HUES64 (cell line): Measurements from ENCODE around the gene STK10.
"Not testable (repeated sequence)": the region's sequence is repeated elsewhere in the genome, so short reads cannot be mapped to it uniquely, and the experiment has no call there.

Source experiments
- H3K27ac ChIP-seq: 2 replicates; pipeline ENCODE4 v1.7.0; 2013; ENCODE audit warnings: low read depth, low read length, inconsistent platforms
- H3K27me3 ChIP-seq: 2 replicates; pipeline ENCODE4 v1.6.1; 2013; ENCODE audit warnings: mild to moderate bottlenecking, low read length; ENCODE audit not compliant: insufficient read depth
- H3K36me3 ChIP-seq: 2 replicates; pipeline ENCODE4 v1.6.1; 2013; ENCODE audit warnings: mild to moderate bottlenecking, low read length; ENCODE audit not compliant: insufficient read depth
- H3K4me1 ChIP-seq: 2 replicates; pipeline ENCODE4 v1.6.1; 2013; ENCODE audit warnings: mild to moderate bottlenecking, low read length, moderate library complexity; ENCODE audit not compliant: insufficient read depth
- H3K4me3 ChIP-seq: 2 replicates; pipeline ENCODE4 v1.5.1; 2013; ENCODE audit warnings: mild to moderate bottlenecking, low read length, moderate library complexity
- H3K9ac ChIP-seq: 2 replicates; pipeline ENCODE4 v1.6.1; 2013; ENCODE audit warnings: mild to moderate bottlenecking, low read depth, low read length
- H3K9me3 ChIP-seq: 2 replicates; pipeline ENCODE4 v1.6.1; 2013; ENCODE audit warnings: low read depth, low read length; ENCODE audit not compliant: insufficient read depth
- WGBS: fragments of 150-250, 120-280 bp; methylation state at CpG from one replicate; pipeline ENCODE4 v1.1.7; 2013; ENCODE audit warnings: missing lambda C conversion rate; 5-methylcytosine and 5-hydroxymethylcytosine counted together

STK10 gene

GRCh38 chr5:172028167-172028566 is 159.9 kb downstream of the STK10 start:
- no peak overlapping the region for H3K4me3 ChIP-seq

GRCh38 chr5:172020110-172020786 is 167.8 kb downstream of the STK10 start:
- H3K9me3 ChIP-seq, H3K27me3 ChIP-seq, H3K36me3 ChIP-seq, H3K4me1 ChIP-seq, H3K27ac ChIP-seq, H3K4me3 ChIP-seq, H3K9ac ChIP-seq: not testable (repeated sequence)
- WGBS, result 93% methylated on average over 10 of the region's 10 CpGs

More at GRCh38 chr5:172028167-172028566, 159.9 kb downstream of the STK10 start:
- 89% methylated on average over 4 of the region's 4 CpGs for WGBS
- H3K9ac ChIP-seq, result no peak overlapping the region
- peaks cover 11% of the 10 kb centered on the region; the same call in 1 of the 2 replicates for H3K9me3 ChIP-seq
- no peaks in the 10 kb centered on the region for H3K36me3 ChIP-seq
- no peak overlapping the region for H3K27ac ChIP-seq
- H3K4me1 ChIP-seq, result no peaks in the 10 kb centered on the region
- no peaks in the 10 kb centered on the region for H3K27me3 ChIP-seq

- 88% methylated on average over 4 of the region's 4 CpGs for WGBS
- Histone ChIP-seq H3K4me3 (no peak overlapping the region), H3K36me3 (no peaks in the 10 kb centered on the region), H3K4me1 (0 out of 2 replicates have a peak, but pooled peaks cover under 1% of the 10 kb centered on the region), H3K27me3 (no peaks in the 10 kb centered on the region), H3K9me3 (no peaks in the 10 kb centered on the region), H3K27ac (no peak overlapping the region), H3K9ac (no peak overlapping the region)
Measured at GRCh38 chr5:172015346-172015745, 172.7 kb downstream of the STK10 start.

- H3K36me3 ChIP-seq, result no peaks in the 10 kb centered on the region
- H3K4me3 ChIP-seq, result no peak overlapping the region
- H3K4me1 ChIP-seq, result peaks cover 26% of the 10 kb centered on the region
- H3K9ac ChIP-seq, result no peak overlapping the region
- no peaks in the 10 kb centered on the region for H3K9me3 ChIP-seq
- H3K27me3 ChIP-seq, result no peaks in the 10 kb centered on the region
- WGBS, result 90% methylated on average over 1 of the region's 2 CpGs
- peak overlapping the region; percentile 52; the same call in 1 of the 2 replicates for H3K27ac ChIP-seq
Measured at GRCh38 chr5:172010278-172010677, 177.7 kb downstream of the STK10 start.

GRCh38 chr5:172009536-172010270 is 178.3 kb downstream of the STK10 start:
- H3K4me3 ChIP-seq, result no peak overlapping the region; the same call in 1 of the 2 replicates
- no peaks in the 10 kb centered on the region for H3K9me3 ChIP-seq
- no peaks in the 10 kb centered on the region for H3K27me3 ChIP-seq
- H3K36me3 ChIP-seq, result no peaks in the 10 kb centered on the region
- H3K4me1 ChIP-seq, result peaks cover 30% of the 10 kb centered on the region
- 60% methylated on average over 5 of the region's 5 CpGs for WGBS
- H3K9ac ChIP-seq, result no peak overlapping the region
- H3K27ac ChIP-seq, result peak overlapping the region; percentile 88; the same call in 1 of the 2 replicates

GRCh38 chr5:172008689-172009141 is 179.3 kb downstream of the STK10 start:
- Histone ChIP-seq H3K27ac (peak overlapping the region; percentile 98; the same call in 1 of the 2 replicates), H3K4me1 (peaks cover 40% of the 10 kb centered on the region), H3K9me3 (no peaks in the 10 kb centered on the region), H3K27me3 (no peaks in the 10 kb centered on the region), H3K4me3 (peak overlapping the region; percentile 84), H3K36me3 (no peaks in the 10 kb centered on the region), H3K9ac (no peak overlapping the region)
- WGBS, result 0% methylated on average over 5 of the region's 6 CpGs

GRCh38 chr5:172008111-172008455 is 179.9 kb downstream of the STK10 start:
- peaks cover 46% of the 10 kb centered on the region for H3K4me1 ChIP-seq
- peak overlapping the region; percentile 84 for H3K4me3 ChIP-seq
- no peaks in the 10 kb centered on the region for H3K9me3 ChIP-seq
- 33% methylated on average over 3 of the region's 3 CpGs for WGBS
- peak overlapping the region; percentile 1; the same call in 1 of the 2 replicates for H3K9ac ChIP-seq
- no peaks in the 10 kb centered on the region for H3K27me3 ChIP-seq
- no peaks in the 10 kb centered on the region for H3K36me3 ChIP-seq
- H3K27ac ChIP-seq, result peak overlapping the region; percentile 98; the same call in 1 of the 2 replicates

- Histone ChIP-seq H3K27me3 (no peaks in the 10 kb centered on the region), H3K27ac (peak overlapping the region; percentile 98), H3K9me3 (no peaks in the 10 kb centered on the region), H3K9ac (peak overlapping the region; percentile 89), H3K4me3 (peak overlapping the region; percentile 84), H3K4me1 (peaks cover 50% of the 10 kb centered on the region), H3K36me3 (no peaks in the 10 kb centered on the region)
- 29% methylated on average over 37 of the region's 37 CpGs for WGBS
Measured at GRCh38 chr5:172007175-172008110, 180.6 kb downstream of the STK10 start.

- under 1% methylated on average over 81 of the region's 81 CpGs for WGBS
- peak within 1 kb of the TSS; percentile 98 for H3K27ac ChIP-seq
- H3K9me3 ChIP-seq, result no peaks in the 10 kb centered on the region
- H3K36me3 ChIP-seq, result no peaks in the 10 kb centered on the region
- H3K4me1 ChIP-seq, result peaks cover 59% of the 10 kb centered on the region
- H3K27me3 ChIP-seq, result no peaks in the 10 kb centered on the region
- peak within 1 kb of the TSS; percentile 84 for H3K4me3 ChIP-seq
- peak within 1 kb of the TSS; percentile 89 for H3K9ac ChIP-seq
Measured at GRCh38 chr5:172006321-172007174, 181.5 kb downstream of the STK10 start, which contains the start of gene FBXW11. Gene FBXW11 (minus strand): TSS chr5:172006638. CDS start chr5:172006502, 136 bp downstream.

- Histone ChIP-seq H3K27me3 (no peaks in the 10 kb centered on the region), H3K4me1 (peaks cover 66% of the 10 kb centered on the region)
- under 1% methylated on average over 30 of the region's 34 CpGs for WGBS
Measured at GRCh38 chr5:172005708-172006320, 182.2 kb downstream of the STK10 start.

More at GRCh38 chr5:172005708-172006320, 182.2 kb downstream of the STK10 start:
- H3K9me3 ChIP-seq, result no peaks in the 10 kb centered on the region
- H3K36me3 ChIP-seq, result no peaks in the 10 kb centered on the region
- H3K27ac ChIP-seq, result peak overlapping the region; percentile 98
- peak overlapping the region; percentile 89 for H3K9ac ChIP-seq
- H3K4me3 ChIP-seq, result peak overlapping the region; percentile 84
